NCI-H128 (cell line): ENCODE measurements around the gene ESPN.

Experiments used
- DNase-seq: peaks from one replicate; lab custom pipeline; 2025; ENCODE audit not compliant: unreplicated experiment; lab: John Stamatoyannopoulos, UW

Gene ESPN

DNA sequence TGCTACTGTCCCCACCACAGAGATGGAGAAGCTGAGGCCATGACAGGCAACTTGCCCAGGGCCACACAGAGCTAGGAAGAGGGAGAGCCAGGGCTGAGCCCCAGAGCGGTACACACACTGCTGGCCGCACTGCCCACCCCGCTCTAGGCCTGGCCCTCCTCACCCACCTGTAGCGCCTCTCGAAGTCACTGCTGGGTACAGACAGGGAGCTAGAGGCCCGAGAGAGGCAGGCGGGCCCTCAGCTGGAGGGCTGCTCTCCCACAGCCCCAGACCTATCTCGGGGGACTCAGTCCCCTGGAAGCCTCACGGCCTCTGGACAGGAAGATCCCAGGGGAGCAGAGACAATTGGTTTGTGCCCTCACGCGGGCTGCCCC is 84.2 kb downstream of the ESPN start:
- no peak for DNase-seq

- no peak for DNase-seq
These were observed 84.8 kb downstream of the ESPN start for GRCh38 chr1:6509220-6509918.

GRCh38 chr1:6509919-6510291 is 85.3 kb downstream of the ESPN start:
- no peak for DNase-seq

DNA sequence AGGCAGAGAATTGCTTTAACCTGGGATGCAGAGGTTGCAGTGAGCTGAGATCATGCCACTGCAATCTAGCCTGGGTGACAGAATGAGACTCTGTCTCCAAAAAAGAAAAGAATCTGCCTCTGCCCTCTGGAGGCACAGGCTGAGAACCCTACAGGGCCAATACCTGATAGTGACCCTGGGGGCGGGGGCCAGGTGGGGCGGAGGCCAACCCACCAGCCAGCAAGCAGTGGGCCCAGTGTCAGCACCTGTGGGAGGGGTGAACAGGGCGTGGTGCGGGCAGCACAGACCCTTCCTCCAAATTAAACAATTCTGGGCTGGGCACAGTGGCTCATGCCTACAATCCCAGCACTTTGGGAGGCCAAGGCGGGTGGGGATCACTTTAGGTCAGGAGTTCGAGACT is 85.9 kb downstream of the ESPN start:
- no peak for DNase-seq
